GM19468 (cell line): ENCODE data around the gene AK9.
"Not testable (repeated sequence)": the region's sequence is repeated elsewhere in the genome, so short reads cannot be mapped to it uniquely, and the experiment has no call there.

Source experiments
- ATAC-seq: cut with Tn5 transposase; IDR thresholded peaks from one replicate; pipeline ENCODE4 v1.9.1; 2021; ENCODE audit warnings: mild to moderate bottlenecking, moderate library complexity, moderate number of reproducible peaks; ENCODE audit not compliant: unreplicated experiment; ENCODE audit errors: extremely low read depth

The AK9 gene

DNA sequence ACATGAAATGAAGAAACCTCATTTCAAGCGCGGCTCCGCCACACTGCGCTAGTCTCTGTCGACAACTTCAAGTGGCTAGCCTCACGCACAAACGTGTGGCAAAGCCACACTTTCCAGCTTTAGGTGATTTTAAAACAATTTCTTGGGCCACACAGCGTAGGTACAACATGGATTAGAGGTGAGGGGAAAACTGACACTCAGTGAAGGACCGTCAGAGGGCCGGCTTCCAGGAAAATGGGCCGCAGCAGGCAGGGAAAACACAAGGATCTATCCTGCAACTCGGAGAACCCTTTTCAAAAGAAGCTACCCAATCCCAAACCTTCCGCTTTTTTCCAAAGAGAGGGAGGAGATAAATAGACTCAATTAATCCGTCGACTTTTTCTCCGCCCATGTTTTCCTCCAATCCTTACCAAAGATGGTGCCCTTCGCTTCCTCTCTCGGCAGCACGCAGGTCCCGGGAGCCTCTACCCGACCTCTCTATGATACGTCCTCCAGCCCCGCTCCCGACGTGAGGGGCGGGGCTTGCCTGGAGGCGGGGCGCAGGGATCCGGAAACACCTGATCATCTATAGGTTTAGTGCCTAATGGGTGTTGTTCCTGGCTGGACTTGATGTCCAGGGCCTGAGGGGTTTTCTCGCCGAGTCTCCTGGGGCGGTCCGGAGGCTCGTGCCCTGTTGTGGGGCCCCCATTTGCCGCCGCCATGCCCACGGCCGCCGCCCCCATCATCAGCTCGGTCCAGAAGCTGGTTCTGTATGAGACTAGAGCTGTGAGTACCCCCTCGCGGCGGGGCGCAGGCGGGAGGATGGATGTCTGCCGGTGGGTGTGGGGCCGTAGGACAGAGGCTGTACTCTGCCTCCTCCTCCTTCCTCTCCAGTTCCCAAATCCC lies at the start of gene AK9, which contains the start of gene FIG4:
TSS of gene AK9 (minus strand) at position 466 of the 885 bp plus-strand sequence. CDS start 15,457 bp downstream, outside the sequence.
TSS of gene FIG4 (plus strand) at position 560 of the 885 bp plus-strand sequence. CDS start at position 700, 140 bp downstream.
- ATAC-seq, result peak; percentile 45

DNA sequence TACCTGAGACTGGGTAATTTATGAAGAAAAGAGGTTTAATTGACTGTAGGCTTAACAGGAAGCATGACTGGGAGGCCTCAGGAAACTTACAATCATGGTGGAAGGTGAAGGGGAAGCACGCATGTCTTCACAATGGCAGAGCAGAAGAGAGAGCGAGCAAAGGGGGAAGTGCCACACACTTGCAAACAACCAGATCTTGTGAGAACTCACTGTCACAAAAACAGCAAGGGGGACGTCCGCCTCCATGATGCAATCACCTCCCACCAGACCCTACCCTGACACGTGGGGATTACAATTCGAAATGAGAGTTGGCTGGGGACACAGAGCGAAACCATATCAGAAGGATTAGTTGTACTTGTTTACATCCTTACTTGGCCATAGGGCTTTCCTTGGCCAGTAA lies 49.8 kb upstream of the AK9 start:
- no peak for ATAC-seq

DNA sequence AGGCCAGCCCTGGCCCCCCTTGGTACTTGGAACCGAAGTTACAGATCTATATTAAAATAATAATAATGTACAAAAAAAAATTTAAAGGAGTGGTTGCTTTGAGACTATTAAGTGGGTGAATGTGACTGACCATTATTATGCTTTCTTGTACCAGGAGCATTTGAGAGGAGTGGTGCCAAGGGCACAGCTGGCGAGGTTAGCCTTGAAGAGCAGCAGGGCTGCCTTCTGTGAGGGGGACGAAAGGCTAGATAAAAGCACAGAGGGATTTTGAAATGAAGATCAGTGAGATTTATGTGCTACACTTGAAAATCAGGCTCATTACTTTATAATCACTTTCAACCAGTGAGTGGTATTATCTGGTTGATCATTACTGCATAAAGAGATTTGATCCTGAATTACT lies 48.7 kb upstream of the AK9 start:
- ATAC-seq, result no peak

DNA sequence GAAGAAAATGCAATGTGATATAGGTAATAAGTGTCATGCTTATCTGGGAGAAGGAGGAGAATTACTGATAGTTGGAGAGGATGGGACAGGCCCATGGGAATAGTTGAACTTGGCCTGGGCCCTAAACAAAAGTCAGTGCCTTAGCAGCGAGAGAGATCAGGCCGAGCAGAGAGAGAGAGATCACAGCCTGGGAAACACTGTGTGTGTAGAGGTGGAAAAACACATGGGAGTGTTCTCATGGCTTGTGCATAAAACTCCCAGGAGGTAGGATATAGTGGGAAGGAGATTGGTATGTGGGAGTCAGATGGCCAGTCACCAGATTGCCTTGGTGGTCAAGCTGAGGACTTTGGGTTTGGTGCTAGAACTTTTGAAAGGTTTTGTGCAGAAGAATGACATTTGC lies 47.7 kb upstream of the AK9 start:
- ATAC-seq, result no peak

DNA sequence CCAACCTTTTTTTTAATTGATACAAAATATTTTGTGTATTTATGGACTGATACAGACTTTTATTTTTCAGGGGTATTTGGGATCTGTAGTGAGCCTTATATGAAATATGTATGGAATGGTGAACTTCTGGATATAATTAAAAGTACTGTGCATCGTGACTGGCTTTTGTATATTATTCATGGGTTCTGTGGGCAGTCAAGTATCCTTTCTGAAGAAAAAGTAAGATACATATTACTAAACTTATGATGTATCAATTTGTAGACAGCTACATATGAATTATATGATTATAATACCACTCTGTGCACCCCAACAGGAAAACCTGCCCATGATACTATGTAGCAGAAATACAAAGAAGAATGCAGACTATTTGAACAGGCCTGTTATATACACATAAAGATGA lies 47.3 kb upstream of the AK9 start:
- ATAC-seq, result no peak

DNA sequence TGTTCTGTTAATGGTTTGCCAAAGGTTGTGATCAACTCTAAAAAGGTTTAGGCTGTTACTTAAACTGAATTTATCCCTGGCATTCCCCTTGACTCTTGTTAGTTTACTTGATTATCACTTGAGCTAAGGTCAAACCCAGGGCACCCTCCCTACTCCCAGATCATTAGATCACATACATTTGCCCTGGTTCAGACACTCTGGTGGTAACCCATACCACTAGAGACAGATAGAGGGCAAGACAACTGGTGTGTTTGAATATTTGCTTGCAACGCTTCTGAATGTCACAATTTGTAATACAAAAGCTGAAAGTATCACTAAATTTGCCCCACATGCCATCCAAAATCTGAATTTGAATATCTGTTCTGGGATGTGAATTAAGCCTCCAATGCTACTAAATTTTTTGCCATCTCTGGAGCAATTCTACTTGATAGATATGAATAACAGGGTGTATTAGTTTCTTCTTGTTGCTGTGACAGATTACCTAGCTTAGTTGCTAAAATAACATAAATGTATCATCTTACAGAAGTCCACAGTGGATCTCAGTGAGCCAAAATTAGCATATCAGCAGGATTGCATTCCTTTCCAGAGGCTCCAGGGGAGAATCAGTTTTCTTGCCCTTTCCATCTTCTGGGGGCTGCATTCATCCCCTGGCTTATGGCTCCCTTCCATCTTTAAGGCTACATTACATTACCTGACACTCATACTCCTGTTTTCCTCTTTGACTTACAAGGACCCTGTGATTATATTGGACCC lies 45.4 kb upstream of the AK9 start:
- no peak for ATAC-seq

DNA sequence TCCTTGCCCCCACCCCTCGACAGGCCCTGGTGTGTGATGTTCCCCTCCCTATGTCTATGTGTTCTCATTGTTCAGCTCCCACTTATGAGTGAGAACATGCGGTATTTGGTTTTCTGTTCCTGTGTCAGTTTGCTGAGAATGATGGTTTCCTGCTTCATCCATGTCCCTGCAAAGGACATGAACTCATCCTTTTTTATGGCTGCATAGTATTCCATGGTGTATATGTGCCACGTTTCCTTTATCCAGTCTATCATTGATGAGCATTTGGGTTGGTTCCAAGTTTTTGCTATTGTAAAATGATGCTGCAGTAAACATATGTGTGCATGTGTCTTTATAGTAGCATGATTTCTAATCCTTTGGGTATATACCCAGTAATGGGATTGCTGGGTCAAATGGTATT lies 34.2 kb upstream of the AK9 start:
- not testable (repeated sequence) for ATAC-seq

DNA sequence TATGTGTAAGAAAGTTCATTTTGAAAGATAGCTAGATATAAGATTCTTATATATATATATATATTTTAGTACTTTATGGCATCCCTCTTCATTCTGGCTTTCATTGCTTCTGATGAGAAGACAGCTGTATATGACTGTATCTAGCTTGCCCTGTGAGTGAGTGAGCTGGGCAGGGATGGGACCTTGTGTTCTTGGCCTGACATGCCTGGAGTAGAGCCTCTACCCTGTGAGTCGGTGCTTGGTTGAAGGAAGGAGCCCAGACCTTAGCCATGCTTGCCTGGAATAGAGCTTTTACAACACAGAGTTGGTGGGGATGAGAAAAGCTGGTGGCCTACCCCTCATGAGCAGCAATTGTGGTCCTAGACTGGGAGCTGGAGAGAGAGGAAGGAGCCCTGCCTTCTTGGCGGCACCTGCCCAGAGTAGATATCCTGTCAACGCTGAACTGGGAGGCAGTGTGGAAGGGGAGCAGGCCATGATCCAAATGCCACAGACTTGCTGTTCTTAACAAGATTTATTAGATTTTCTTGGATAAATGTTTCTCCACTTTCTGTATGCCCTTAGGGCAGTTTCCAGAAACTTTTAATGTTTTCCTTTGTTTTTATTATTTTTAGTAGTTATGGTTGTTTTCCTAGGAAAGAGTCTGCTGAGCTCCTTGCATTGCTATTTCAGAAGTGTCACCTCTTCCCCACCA lies 31.7 kb upstream of the AK9 start:
- no peak for ATAC-seq

DNA sequence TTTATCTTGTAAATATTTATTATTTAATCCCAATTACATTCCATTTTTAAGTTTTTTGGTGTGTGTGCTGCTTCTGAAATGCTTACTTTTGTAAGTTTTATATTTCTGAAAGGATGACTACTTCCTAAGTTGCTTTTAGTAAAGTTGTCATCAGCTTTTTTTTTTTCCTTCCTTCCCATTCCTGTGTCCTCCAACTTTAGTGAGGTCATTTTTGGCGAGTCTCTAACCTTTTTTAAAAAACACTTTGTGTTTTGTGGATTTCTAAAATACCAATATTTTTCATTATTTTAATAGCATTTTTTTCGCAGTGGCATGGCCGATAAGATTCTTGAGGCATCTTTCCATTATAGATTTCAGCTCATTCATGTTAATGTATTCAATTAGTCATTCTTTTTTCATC lies 31.0 kb upstream of the AK9 start:
- ATAC-seq, result no peak

DNA sequence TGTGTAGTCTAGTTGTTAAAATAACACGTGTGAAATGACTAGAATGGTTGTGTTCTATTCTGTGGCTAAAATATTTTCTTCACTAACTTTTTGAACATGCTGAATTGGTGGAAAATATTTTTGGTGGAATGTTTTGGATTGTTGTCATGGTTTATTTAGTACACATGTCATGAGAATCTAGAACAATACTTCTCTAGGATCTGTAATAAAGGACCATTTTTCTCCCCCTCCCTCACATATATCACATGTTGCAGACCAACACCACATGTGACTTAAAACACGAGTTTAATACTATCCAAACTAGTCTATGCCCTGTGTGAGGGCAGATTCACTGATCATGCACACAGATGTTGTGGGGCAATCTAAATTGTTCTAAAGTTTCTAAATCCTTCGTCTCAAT lies 29.3 kb upstream of the AK9 start:
- ATAC-seq, result no peak

DNA sequence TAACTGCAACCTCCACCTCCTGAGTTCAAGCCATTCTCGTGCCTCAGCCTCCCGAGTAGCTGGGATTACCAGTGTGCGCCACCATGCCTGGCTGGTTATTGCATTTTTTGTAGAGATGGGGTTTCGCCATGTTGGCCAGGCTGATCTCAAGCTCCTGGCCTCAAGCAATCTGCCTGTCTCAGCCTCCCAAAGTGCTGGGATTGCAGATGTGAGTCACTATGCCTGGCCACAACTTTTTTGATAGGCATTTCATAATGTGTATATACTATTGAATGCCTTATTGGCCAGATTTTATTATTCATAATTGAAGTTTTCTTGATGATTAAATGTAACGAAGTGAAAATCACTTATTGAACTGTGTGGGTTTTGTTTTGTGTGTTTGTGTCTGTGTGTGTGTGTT lies 28.0 kb upstream of the AK9 start:
- no peak for ATAC-seq

DNA sequence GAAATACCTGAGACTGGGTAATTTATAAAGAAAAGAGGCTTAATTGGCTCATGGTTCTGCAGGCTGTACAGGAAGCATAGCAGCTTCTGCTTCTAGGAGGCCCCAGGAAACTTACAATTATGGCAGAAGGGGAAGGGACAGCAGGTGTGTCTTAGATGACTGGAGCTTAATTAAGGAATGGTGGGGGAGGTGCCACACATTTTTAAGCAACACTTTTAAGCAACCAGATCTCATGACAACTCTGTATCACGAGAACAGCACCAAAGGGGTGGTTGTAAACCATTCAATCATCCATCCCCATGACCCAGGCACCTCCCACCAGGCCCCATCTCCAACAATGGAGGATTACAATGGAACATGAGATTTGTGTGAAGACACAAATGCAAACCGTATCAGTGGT lies 27.0 kb upstream of the AK9 start:
- no peak for ATAC-seq

DNA sequence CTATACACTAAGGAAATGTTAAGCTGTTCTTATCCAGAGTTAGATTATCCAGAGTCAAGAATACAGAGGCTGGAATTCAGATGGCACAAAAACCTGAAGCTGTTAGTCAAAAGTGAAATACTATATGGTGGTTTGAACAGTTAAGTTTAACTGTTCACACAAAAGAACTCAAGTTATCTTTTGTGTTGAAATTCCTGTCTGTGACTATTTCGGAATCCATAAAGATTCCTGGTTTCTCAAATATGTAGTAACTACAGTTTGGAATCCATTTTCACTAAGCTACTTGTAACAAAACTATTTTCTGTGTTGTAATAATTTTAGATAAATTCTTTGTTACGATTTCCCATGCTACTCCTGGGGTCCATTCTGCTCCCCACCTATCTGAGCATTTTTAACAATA lies 24.6 kb upstream of the AK9 start:
- ATAC-seq, result no peak

DNA sequence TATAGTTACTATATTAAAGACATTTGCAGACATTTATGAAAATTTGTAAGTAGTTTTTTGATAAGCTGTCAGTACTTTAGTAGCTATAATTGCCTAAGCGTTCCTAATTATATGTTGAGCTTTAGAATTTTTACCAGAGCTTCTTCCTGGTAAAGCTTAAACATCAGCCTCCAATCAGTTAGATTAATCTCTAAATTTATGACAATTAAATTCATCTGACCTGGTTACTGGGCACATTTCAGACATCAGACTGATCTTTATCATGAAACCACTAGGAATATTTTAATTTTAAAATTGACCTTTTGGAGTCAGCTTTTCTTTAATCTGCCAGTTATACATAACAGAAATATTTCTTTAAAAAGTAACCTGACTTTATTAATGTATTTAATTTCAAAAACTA lies 23.6 kb upstream of the AK9 start:
- ATAC-seq, result no peak

DNA sequence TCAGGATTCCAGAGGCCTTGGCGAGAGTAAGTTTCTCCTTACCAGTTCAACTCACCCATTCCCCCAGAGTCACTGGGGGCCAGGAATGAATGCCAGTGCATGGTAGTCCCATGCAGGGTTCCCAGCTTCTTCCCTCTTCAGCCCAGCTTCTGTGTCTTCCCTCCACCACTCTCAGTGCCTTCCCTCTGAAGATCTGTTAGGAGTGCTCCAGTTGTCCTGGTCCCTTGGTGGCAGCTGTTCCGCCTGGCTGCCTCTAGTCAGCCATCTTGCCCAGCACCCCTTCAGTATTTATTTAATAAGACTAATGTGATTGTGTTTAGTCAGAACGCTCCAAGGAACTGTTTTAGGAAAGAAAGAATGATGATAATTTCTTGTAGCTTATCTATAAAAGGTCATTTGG lies 23.2 kb upstream of the AK9 start:
- ATAC-seq, result no peak

DNA sequence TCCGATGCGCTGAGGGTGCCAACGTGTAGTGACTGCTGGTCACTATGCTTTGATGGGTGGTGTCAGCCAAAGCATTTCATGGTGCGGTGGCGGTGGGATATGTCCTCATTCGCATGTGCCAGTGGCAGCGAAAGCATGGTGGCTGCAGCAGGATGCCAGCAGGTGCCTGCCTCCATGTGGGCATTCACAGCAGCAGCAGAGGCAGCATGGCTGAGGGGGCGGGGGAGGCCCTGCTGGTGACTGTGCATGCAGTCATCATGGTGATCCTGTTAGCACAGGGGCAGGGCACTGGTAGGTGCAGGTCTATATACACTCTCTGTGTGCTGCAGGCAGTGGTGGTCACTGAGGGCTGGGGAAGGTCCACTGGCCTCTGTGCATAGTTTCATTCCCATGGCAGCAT lies 22.1 kb upstream of the AK9 start:
- no peak for ATAC-seq

DNA sequence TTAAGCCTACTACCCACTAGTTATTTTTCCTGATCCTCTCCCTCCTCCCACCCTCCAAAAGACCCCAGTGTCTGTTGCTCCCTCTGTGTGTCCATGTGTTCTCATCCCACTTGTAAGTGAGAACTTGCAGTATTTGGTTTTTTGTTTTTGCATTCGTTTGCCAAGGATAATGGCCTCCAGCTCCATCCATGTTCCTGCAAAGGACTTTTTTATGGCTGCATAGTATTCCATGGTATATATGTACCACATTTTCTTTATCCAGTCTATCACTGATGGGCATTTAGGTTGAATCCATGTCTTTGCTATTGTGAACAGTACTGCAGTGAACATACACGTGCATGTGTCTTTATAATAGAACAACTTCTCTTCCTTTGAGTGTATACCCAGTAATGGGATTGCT lies 17.1 kb upstream of the AK9 start:
- not testable (repeated sequence) for ATAC-seq

DNA sequence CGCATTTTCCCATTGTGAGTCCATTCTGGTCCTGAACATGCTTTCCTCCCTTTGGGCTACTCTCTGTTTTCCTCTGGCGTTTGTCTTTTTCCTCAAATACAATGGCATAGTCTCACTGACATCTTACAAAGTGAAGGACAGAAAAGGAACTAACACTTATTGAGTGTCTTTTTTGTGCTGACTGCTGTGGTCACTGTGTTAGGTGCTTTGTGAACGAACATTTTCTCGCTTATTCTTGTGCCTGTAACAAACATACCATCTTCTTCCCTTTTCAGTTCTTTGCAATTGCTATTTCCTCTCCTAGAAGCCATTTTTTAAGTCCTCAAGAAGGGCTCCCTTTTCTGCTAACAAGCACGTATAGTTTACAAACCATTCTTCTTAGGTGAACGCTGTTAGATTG lies 15.5 kb upstream of the AK9 start:
- no peak for ATAC-seq

DNA sequence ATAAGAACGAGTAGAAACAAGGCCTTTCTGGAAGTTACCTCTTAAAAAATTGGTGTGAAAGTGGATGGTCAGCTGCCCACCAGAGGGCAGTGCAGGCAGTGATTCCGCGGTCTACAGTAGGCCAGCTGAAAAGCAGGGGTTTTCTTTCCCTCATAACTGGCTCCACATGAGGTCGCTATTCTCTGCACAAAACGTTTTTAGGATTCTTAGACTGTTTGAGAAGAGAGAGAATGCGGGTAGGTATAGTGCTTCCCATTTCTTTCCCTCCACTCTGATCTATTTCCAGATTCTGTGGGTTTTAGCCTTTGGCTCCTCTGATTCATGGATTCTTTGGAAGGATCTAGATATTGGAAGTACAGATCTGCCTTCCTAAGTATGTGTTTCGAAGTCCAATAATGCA lies 14.3 kb upstream of the AK9 start:
- ATAC-seq, result peak; percentile 85

DNA sequence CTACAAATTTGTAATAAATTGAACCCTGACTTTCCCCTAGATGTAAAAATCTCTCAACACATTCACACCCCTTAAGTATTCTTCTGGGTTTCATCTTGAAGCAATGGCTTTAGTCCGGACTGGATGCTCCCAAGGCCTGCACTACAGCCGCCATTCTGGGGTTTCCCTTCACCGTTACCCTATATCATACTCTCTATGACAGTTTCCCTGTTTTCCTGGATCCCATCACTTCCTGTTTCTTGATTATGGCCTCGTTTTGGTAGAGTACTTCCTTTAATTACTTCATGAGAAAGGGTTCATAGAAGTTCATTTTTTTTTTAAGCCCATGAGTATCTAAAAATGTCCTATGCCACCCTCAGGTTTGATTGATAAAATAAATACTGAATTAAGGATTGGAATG lies 11.8 kb upstream of the AK9 start:
- no peak for ATAC-seq

DNA sequence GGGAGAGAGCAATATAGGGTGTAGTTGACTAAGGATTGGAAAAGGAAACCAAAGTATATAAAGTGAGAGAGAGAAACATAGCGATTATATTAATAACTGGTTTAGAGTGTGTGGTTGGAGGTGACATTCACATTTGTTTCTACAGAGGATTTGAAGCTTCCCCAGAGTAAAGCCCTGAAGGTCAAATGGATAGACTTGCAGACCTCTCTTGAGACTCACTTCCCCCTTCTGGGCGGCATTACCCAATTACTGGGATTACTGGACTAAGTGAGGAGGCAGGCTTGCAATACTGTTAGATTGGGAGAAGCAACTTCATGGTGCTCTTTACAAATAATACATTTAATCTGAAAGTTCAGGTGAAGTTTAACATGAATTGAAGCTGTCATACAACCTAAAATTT lies 10.8 kb upstream of the AK9 start:
- no peak for ATAC-seq
